Inflammatory macrophage treated with lipopolysaccharide for 4 hours (primary cell): ENCODE results near the gene FUBP3.

ENCODE experiments used
- DNase-seq: peaks from one replicate; pipeline ENCODE4 v3.0.0-alpha.2; 2020

Gene FUBP3, protein sequence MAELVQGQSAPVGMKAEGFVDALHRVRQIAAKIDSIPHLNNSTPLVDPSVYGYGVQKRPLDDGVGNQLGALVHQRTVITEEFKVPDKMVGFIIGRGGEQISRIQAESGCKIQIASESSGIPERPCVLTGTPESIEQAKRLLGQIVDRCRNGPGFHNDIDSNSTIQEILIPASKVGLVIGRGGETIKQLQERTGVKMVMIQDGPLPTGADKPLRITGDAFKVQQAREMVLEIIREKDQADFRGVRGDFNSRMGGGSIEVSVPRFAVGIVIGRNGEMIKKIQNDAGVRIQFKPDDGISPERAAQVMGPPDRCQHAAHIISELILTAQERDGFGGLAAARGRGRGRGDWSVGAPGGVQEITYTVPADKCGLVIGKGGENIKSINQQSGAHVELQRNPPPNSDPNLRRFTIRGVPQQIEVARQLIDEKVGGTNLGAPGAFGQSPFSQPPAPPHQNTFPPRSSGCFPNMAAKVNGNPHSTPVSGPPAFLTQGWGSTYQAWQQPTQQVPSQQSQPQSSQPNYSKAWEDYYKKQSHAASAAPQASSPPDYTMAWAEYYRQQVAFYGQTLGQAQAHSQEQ

DNA sequence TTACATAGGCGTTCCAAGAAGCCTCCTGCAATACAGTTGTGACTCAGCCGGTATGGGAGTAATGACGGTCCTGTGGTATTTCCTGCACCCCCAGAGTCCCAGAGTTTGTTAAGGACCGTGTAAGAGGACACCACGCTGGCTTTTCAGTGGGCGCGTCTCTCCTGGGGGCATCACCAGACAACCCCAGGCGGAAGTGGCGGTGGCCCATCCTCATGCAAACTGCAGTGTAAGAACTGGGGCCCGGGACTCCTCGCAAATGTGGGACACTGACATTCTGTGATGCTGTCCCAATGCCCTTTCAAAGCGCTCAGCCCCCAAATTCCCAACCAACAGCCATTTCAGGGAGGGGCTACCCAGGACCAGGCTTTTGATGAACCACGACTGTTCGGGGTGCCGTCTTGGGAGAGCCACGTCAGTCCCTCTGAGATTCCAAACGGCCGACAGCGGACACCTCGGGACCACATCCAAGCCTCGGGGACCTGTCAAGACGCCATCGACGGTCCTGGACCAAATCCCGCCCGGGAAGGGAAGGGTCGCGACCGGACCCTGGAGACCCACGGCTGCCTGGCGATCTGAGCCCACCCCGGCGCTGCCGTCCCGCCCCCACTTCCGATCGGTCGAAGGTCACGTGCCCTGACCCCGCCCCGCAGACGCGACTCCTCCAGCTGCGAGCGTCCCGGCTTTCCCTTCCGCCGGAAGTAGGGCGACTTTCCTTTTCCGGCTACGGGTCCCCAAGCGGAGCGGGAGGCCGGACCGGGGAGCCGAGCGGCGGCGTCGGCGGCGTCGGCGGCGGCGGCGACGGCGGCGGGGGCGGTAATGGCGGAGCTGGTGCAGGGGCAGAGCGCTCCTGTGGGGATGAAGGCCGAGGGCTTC lies at the start of gene FUBP3:
FUBP3 (plus strand) TSS at position 713 of the 873 bp plus-strand sequence; CDS start at position 817, 104 bp downstream.
- DNase-seq: peak; percentile 94

DNA sequence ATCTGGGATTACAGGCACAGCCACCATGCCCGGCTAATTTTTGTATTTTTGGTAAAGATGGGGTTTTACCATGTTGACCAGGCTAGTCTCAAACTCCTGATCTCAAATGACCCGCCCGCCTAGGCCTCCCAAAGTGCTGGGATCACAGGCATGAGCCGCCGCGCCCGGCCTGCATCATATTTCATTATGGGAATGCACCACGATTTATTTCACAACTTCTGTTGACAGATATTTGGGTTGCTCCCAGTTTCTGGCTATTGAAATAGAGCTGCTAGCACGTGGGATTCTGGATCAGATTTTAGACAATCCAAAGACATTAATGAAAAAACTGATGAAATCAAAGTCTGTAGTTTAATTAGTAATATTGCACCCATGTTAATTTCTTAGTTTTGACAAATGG lies 48.4 kb upstream of the FUBP3 start:
- DNase-seq: no peak

GRCh38 chr9:130531670-130532069 lies 47.7 kb upstream of the FUBP3 start:
- DNase-seq: no peak

GRCh38 chr9:130532426-130533080 lies 46.8 kb upstream of the FUBP3 start:
- no peak for DNase-seq

- no peak for DNase-seq
Measured at GRCh38 chr9:130535818-130536521, 43.4 kb upstream of the FUBP3 start.

GRCh38 chr9:130536701-130537107 lies 42.7 kb upstream of the FUBP3 start:
- DNase-seq: no peak

GRCh38 chr9:130537346-130538050 lies 41.9 kb upstream of the FUBP3 start:
- DNase-seq: peak; percentile 15

DNA sequence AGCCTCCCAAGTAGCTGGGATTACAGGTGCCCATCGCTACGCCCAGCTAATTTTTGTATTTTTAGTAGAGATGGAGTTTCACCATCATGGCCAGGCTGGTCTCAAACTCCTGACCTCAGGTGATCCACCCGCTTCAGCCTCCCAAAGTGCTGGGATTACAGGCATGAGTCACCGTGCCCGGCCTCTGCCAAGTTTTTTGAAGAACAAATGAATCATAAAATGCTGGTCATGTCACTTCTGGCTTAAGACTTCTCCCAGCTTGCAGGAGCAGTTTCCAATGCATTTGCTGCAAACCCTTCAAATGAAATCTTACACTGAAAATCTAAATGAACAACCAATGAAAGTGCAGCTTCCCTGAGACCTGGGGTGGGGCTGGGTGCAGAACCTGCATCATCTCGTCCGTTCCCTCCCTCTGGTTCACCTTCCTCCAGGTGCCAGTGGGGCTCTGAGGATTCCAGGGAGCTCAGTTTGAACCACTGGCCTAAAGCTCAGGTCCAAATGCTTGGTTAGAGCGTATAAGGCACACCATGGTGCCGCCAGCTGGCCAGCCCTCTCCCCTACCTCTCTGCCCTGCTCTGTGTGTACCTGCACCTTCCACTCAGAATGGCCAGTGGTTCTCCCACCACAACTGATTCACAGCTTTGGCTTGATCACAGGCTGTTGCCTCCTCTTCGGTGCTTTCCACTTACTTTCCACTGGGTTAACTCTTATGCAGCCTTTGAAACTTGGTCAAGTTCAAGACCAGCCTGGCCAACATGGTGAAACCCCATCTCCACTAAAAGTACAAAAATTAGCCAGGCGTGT lies 39.8 kb upstream of the FUBP3 start:
- DNase-seq: no peak

- DNase-seq: no peak
Measured at GRCh38 chr9:130541533-130541932, 37.8 kb upstream of the FUBP3 start.

DNA sequence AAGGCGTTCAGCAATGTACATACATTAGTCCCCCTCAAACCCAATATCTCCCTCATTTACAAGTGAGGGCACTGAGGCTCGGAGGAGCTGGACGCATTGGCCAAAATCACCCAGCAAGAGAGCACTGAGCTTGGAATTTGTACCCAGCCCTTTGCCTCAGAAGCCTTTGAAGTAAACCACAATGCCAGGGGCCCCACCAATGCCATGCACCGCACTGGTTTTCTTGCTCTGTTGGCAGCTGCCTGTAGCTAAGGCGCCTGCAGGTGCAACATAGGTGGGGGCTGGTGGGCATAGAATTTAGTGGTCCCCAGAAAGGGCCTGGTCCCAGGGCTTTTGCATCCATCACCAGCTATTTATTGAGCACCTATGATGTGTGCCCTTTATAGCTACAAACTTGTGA lies 37.3 kb upstream of the FUBP3 start:
- DNase-seq: no peak

DNA sequence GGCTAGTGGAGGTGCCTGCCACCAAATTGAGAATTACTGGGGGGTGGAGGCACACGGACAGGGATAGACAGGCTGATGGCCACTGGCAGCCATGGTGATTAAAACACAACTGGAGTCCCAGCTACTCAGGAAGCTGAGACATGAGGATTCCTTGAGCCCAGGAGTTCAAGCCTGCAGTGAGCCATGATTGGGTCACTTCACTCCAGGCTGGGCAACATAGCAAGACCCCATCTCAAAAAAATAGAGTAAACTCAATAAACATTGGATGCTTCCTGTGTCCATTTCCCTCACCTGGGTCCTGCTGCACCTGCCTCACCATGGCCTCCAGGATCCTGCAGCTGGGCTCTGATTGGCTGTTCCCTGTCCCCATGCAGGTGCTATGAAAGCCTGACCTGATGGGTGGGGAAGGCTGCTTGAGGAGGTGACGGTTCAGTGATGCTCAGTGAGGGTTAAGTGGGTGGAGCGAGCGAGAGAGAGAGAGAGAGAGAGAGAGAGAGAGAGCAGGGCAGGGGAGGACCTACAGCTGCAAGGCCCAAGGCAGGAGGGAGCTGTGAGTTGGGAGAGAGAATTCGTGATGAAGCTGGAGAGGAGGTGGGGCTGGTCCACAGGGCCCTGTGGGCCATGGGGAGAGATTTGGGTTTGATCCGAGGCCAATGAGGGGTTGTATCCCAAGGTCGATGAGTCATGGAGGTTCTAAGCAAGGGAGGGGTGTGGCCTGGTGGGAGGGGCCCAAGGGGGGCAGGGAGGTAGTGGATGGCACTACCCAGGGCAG lies 36.7 kb upstream of the FUBP3 start:
- no peak for DNase-seq

DNA sequence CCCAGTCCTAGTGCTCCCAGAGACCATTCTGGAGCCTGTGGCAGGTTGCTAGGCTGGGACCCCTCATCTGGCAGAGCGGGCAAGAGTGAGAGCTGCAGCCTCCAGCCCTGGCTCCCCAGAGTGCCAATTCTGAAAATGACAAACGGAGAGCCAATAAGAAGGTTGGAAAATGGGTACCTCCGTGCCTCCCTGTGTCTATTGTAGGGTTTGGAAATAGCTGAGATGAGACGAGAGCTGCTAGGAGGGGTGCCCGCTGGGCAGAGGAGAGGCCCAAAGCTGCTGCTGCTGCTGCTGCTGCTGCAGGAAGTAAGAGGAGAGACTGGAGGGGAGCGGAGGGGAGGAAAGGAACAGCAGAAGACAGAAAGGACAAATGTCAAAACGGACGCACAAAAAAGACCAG lies 36.0 kb upstream of the FUBP3 start:
- no peak for DNase-seq

DNA sequence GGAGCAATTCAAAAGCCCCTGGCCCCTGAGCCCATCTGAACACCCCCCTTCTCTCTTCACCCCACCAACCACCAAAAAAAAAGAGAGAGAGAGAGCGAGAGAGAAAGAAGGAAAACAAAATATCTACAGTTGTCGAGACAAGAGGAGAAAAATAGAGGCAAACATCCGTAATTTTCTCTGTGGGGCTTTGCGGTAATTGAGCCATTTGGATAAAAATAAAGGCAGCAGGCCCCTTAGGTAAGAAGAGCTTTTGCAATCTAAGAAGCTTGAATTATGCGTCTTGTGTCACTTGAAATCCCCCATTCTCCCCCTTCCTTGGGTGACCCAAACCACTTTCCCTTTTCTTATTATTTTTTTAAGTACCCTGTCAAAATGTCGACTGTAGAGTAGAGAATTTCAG lies 35.5 kb upstream of the FUBP3 start:
- no peak for DNase-seq

GRCh38 chr9:130544364-130544763 lies 35.0 kb upstream of the FUBP3 start:
- DNase-seq: no peak

DNA sequence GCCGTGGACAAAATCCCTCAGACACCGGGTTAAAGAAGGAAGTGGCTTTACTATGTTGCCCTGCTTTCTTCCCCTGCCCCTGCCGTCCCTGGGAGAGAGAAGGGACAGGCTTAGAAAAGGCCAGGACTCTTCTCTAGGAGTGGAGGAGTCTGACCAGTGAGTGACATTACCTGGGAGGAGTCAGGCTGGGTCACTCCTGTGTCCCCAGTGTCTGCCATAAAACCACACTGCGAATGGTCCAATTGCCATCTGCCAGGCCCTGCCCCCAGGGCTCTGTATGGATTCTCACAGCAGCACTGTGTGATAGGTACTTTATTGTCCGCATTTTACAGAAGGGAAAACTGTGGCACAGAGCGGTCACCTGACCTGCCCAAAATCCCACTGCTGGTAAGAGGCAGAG lies 31.3 kb upstream of the FUBP3 start:
- DNase-seq: no peak

DNA sequence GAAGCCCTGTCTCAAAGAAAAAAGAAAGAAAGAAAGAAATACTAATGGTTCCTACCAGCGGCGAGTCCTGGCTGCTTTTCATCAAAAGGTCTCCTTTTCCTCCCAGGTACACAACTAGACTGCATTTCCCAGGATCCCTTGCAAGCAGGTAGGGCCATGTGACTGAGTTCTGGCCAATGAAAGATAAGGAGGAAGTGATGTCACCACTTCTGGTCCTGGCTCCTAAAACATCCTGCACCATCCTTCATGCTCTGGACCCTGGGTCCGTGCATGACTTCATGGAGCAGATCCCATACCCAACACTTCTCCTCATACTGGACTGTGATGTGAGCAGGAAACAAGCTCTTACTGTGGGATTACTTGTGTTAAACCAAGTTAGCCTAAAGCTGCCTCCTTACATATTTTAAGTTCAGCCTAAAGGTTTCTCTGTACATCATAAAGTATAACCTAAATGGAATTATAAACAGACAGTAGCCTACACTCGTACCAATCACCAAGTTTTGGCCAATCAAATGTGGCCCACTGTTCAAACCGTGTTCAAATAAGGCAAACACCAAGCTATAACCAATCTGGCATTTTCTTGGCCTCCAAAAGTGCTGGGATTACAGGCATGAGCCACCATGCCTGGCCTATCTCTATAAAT lies 30.2 kb upstream of the FUBP3 start:
- DNase-seq: no peak

GRCh38 chr9:130554606-130555005 lies 24.8 kb upstream of the FUBP3 start:
- no peak for DNase-seq

GRCh38 chr9:130555061-130555460 lies 24.3 kb upstream of the FUBP3 start:
- DNase-seq: no peak

GRCh38 chr9:130555968-130556367 lies 23.4 kb upstream of the FUBP3 start:
- no peak for DNase-seq
